Transverse colon (tissue), 4 donors: Measurements from ENCODE around the gene ACTL7B. TPM values are rescaled to one million over a fixed set of nuclear protein-coding genes. Genes with fewer than 3 reads are reported as not detected.
"Not testable (repeated sequence)": the region's sequence is repeated elsewhere in the genome, so short reads cannot be mapped to it uniquely, and the experiment has no call there.

ENCODE experiments used
- DNase-seq: peaks from one replicate; pipeline ENCODE4 v3.0.0-alpha.2; 2019
- H3K27ac ChIP-seq, 4 donors: fragments of 200-600 bp; sonication (generic); 2 replicates each; pipeline ENCODE4 v1.5.1; 2016 to 2018; ENCODE audit warnings: inconsistent platforms in 4 of 4
- H3K27me3 ChIP-seq: fragments of 200-600 bp; sonication (generic); 2 replicates; pipeline ENCODE4 v1.5.1; 2017; ENCODE audit warnings: inconsistent platforms
- H3K36me3 ChIP-seq, 4 donors: fragments of 200-600 bp; sonication (generic); 2 replicates each; pipeline ENCODE4 v1.5.1; 2017 to 2019; ENCODE audit warnings: inconsistent platforms in 4 of 4
- H3K4me1 ChIP-seq, 4 donors: fragments of 200-600 bp; sonication (generic); 2 replicates each; pipeline ENCODE4 v1.5.1; 2017 to 2020; ENCODE audit warnings: inconsistent platforms in 4 of 4
- H3K4me3 ChIP-seq, 4 donors: fragments of 200-600 bp; sonication (generic); 1 replicate in 1 of 4; 2 replicates in 3 of 4; pipeline versions ENCODE4 v1.5.1 to v1.6.1; 2017 to 2019; ENCODE audit warnings: inconsistent platforms in 4 of 4
- H3K9me3 ChIP-seq, 2 donors: fragments of 200-600 bp; sonication (generic); 2 replicates each; pipeline ENCODE4 v1.5.1; 2017 to 2019; ENCODE audit warnings: inconsistent platforms in 2 of 2
- EP300 ChIP-seq: sonication (generic); formaldehyde crosslinking; IDR thresholded peaks from one replicate; pipeline ENCODE4 v1.6.1; 2017; ENCODE audit warnings: antibody characterized with exemption, low read depth
- POLR2A ChIP-seq: fragments of 450-650 bp; IDR thresholded peaks from one replicate; pipeline ENCODE4 v1.6.1; 2016; ENCODE audit warnings: antibody characterized with exemption, mild to moderate bottlenecking, moderate library complexity
- POLR2AphosphoS5 ChIP-seq, 3 donors: sonication (generic); formaldehyde crosslinking; IDR thresholded peaks; one replicate each; pipeline ENCODE4 v1.6.1; 2016; ENCODE audit warnings: antibody characterized with exemption in 3 of 3
- WGBS, 2 donors: methylation state at CpG; one replicate each; pipeline ENCODE4 v1.1.5; 2018; ENCODE audit warnings: low coverage in 1 of 2; 5-methylcytosine and 5-hydroxymethylcytosine counted together
- in situ Hi-C, 4 donors: fragments of 200-750 bp; cut with MboI; loops; one replicate each; pipeline versions ENCODE4 v1.15.0 to v1.15.1; 2017; ENCODE audit warnings: low sequenced_read_pairs in 3 of 4, low pct_ligation_motif_present in 1 of 4, low pct_unique_long_range_greater_than_20kb in 1 of 4
- intact Hi-C: fragments of 100-400 bp; cut with DNase I; formaldehyde crosslinking; loops from one replicate; pipeline ENCODE4 v1.15.1; 2023; ENCODE audit warnings: low total_unique reads
- total RNA-seq, 4 donors: library from RNA; depleted of rRNA; stranded (reverse); fragments of >200 nt; gene quantifications; one replicate each; pipeline ENCODE4 v1.1.0, GENCODE V29; 2016
- TF ChIP-seq, protein P1 (sequence below), 5 experiments: fragments of 200-600 bp in 3 of 5; fragments of 450-650 bp in 2 of 5; sonication (generic) in 3 of 5; IDR thresholded peaks; 1 replicate in 2 of 5; 2 replicates in 3 of 5; pipeline ENCODE4 v1.5.1; 2016 to 2017; ENCODE audit warnings: antibody characterized with exemption in 5 of 5, inconsistent platforms in 3 of 5, mild to moderate bottlenecking in 2 of 5, moderate library complexity in 1 of 5

Gene ACTL7B
- total RNA-seq, 4 donors from 2014 or later = not detected

DNA sequence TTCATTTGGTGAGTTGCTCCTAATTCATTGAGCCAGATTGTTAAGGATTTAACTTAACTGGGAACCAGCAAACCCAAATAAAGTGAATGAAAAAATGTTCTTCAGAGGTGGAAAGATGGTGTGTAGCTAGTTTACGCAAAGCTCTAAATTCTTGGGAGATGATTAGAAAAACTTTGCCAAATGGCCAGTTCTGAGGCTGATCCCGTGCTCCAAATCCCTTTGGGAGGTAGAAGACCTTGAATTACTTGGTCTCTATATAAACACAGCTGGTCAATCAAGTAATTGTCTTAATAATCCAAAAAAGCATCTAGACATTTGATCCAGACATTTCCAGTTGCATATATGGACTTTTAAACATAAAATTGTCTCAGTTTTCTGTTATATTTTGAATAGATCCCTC, 11.4 kb downstream of the ACTL7B start:
- intact Hi-C loops = no loop called here
- H3K27ac ChIP-seq = no peak overlapping the region

DNA sequence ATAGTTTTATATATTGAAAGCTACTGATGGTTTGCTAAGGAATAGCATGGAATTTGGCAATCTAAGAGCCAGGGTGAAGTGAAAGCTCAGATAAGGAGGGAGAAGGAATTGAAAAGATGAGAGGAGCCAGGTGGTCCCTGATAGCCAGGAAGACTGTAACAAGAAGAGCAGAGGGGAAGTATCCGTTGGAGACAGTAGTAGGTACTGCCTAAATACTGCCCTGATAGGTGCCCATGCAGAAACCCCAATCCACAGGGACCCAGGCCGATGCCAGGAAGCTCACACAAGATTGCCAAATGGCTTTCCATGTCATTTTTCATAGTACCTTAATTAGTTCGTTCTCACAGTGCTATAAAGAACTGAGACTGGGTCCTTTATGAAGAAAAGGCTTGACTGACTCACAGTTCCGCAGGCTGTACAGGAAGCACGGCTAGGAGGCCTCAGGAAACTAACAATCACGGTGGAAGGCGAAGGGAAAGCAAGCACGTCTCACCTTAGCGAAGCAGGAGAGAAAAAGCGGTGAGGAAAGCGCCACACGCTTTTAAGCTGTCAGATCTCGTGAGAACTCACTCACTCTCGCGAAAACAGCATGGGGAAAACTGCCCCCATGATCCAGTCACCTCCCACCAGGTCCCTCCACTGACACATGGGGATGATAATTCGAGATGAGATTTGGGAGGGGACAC, 13.0 kb downstream of the ACTL7B start:
- Histone ChIP-seq H3K27me3 (no peaks in the 10 kb centered on the region), H3K9me3 (no peaks in the 10 kb centered on the region), H3K27ac (no peak overlapping the region), H3K4me3 (no peak overlapping the region), H3K4me1 (no peaks in the 10 kb centered on the region), H3K36me3 (no peaks in the 10 kb centered on the region)
- TF ChIP-seq, protein P1, sequence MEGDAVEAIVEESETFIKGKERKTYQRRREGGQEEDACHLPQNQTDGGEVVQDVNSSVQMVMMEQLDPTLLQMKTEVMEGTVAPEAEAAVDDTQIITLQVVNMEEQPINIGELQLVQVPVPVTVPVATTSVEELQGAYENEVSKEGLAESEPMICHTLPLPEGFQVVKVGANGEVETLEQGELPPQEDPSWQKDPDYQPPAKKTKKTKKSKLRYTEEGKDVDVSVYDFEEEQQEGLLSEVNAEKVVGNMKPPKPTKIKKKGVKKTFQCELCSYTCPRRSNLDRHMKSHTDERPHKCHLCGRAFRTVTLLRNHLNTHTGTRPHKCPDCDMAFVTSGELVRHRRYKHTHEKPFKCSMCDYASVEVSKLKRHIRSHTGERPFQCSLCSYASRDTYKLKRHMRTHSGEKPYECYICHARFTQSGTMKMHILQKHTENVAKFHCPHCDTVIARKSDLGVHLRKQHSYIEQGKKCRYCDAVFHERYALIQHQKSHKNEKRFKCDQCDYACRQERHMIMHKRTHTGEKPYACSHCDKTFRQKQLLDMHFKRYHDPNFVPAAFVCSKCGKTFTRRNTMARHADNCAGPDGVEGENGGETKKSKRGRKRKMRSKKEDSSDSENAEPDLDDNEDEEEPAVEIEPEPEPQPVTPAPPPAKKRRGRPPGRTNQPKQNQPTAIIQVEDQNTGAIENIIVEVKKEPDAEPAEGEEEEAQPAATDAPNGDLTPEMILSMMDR (IDR thresholded peaks at IDR 0.05) = no peak
- TF ChIP-seq POLR2AphosphoS5 (IDR thresholded peaks at IDR 0.05) (no peak), POLR2A (no peak), EP300 (no peak)
- no peak for DNase-seq
- in situ Hi-C loops (no loop called here), intact Hi-C loops (no loop called here)
- 74% methylated on average over 12 to 16 of the region's 16 CpGs for WGBS, 2 donors

More for the DNA sequence above, 11.4 kb downstream of the ACTL7B start:
- no peaks in the 10 kb centered on the region for H3K9me3 ChIP-seq
- in situ Hi-C loops = no loop called here
- H3K4me3 ChIP-seq = no peak overlapping the region
- no peaks in the 10 kb centered on the region for H3K4me1 ChIP-seq
- H3K27me3 ChIP-seq = no peaks in the 10 kb centered on the region
- no peak for DNase-seq
- WGBS, 2 donors = 53 to 83% methylated on average over 1 to 2 of the region's 2 CpGs
- H3K36me3 ChIP-seq = no peaks in the 10 kb centered on the region
- TF ChIP-seq POLR2A = no peak
- TF ChIP-seq POLR2AphosphoS5 (IDR thresholded peaks at IDR 0.05) = no peak
- TF ChIP-seq EP300 = no peak
- TF ChIP-seq, protein P1 (IDR thresholded peaks at IDR 0.05) = no peak

DNA sequence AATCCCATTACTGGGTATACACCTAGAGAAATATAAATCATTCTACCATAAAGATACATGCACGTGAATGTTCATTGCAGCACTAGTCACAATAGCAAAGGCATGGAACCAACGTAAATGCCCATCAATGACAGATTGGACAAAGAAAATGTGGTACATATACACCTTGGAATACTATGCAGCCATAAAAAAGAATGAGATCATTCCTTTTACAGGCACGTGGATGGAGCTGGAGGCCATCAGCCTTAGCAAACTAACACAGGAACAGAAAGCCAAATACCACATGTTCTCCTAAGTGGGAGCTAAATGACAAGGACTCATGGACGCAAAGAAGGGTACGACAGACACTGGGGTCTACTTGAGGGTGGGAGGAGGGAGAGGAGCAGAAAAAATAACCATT, 16.2 kb downstream of the ACTL7B start:
- H3K27me3 ChIP-seq, H3K9me3 ChIP-seq, intact Hi-C loops, H3K27ac ChIP-seq, H3K4me1 ChIP-seq, H3K4me3 ChIP-seq, H3K36me3 ChIP-seq, DNase-seq: not testable (repeated sequence)
- in situ Hi-C loops = loop anchor here in 1 of 4 donors (10.0 kb wide), 1 partner anchor 55 kb away; no protein-coding TSS in a partner anchor
- WGBS, 2 donors = 86 to 88% methylated on average over 5 of the region's 5 CpGs

DNA sequence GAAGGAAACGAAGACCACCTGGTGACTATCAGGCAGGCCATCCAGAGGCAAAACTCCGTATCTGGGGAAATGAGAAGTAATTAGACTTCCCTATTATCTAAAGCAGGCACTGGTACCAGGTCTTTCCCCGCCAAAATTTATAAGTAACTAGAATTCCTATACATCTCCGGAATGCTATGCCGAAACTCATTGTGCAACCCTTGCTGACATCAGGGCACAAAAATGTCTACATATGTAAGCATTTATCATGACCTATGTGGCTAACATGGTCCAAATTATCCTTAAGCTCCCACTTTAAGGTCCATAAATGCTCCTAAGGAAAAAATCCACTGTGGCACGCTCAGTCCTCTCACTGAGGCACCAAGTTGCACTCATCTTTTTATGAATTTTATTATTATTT, 17.8 kb downstream of the ACTL7B start:
- Histone ChIP-seq H3K4me3 (no peak overlapping the region), H3K9me3 (no peaks in the 10 kb centered on the region), H3K36me3 (no peaks in the 10 kb centered on the region), H3K4me1 (no peaks in the 10 kb centered on the region), H3K27me3 (no peaks in the 10 kb centered on the region), H3K27ac (no peak overlapping the region)
- WGBS, 2 donors = 79 to 91% methylated on average over 5 to 6 of the region's 6 CpGs
- no peak for TF ChIP-seq POLR2AphosphoS5 (IDR thresholded peaks at IDR 0.05)
- TF ChIP-seq EP300 = no peak
- TF ChIP-seq, protein P1 (IDR thresholded peaks at IDR 0.05) = no peak
- no peak for TF ChIP-seq POLR2A
- no peak for DNase-seq
- intact Hi-C loops (no loop called here), in situ Hi-C loops (loop anchor here in 1 of 4 donors (10.0 kb wide), 1 partner anchor 57 kb away; no protein-coding TSS in a partner anchor)

DNA sequence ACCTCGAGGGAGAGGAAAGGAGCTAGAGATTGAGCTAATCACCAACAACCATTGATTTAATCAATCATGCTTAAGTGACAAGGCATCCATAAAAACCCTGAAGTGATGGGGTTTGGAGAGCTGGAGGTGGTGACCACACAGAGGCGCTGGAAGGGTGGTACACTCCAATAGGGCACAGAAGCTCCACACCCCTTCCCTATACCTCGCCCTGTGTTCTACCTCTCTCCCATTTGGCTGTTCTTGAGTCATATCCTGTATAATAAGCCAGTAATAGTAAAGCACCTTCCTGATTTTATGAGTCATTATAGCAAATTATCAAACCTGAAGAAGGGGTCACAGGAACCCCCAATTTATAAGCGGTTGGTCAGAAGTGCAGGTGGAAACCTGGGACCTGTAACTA, 18.3 kb downstream of the ACTL7B start:
- no peaks in the 10 kb centered on the region for H3K9me3 ChIP-seq
- no peak for DNase-seq
- WGBS, 2 donors = 72 to 100% methylated on average over 1 to 4 of the region's 4 CpGs
- TF ChIP-seq POLR2AphosphoS5 (IDR thresholded peaks at IDR 0.05) (no peak), EP300 (no peak), POLR2A (no peak)
- TF ChIP-seq, protein P1 (IDR thresholded peaks at IDR 0.05) = no peak
- H3K27ac ChIP-seq = no peak overlapping the region
- intact Hi-C loops = no loop called here
- no peaks in the 10 kb centered on the region for H3K36me3 ChIP-seq
- H3K4me3 ChIP-seq = no peak overlapping the region
- no peaks in the 10 kb centered on the region for H3K4me1 ChIP-seq
- H3K27me3 ChIP-seq = no peaks in the 10 kb centered on the region
- in situ Hi-C loops = loop anchor here in 1 of 4 donors (10.0 kb wide), 1 partner anchor 57 kb away; no protein-coding TSS in a partner anchor
